ENCODE measurements around the gene PPIL4. TPM values are rescaled to one million over a fixed set of nuclear protein-coding genes. Genes with fewer than 3 reads are reported as not detected.

The PPIL4 gene, protein sequence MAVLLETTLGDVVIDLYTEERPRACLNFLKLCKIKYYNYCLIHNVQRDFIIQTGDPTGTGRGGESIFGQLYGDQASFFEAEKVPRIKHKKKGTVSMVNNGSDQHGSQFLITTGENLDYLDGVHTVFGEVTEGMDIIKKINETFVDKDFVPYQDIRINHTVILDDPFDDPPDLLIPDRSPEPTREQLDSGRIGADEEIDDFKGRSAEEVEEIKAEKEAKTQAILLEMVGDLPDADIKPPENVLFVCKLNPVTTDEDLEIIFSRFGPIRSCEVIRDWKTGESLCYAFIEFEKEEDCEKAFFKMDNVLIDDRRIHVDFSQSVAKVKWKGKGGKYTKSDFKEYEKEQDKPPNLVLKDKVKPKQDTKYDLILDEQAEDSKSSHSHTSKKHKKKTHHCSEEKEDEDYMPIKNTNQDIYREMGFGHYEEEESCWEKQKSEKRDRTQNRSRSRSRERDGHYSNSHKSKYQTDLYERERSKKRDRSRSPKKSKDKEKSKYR
- 10 to 100 TPM; 25.8 to 26.2 TPM for total RNA-seq

DNA sequence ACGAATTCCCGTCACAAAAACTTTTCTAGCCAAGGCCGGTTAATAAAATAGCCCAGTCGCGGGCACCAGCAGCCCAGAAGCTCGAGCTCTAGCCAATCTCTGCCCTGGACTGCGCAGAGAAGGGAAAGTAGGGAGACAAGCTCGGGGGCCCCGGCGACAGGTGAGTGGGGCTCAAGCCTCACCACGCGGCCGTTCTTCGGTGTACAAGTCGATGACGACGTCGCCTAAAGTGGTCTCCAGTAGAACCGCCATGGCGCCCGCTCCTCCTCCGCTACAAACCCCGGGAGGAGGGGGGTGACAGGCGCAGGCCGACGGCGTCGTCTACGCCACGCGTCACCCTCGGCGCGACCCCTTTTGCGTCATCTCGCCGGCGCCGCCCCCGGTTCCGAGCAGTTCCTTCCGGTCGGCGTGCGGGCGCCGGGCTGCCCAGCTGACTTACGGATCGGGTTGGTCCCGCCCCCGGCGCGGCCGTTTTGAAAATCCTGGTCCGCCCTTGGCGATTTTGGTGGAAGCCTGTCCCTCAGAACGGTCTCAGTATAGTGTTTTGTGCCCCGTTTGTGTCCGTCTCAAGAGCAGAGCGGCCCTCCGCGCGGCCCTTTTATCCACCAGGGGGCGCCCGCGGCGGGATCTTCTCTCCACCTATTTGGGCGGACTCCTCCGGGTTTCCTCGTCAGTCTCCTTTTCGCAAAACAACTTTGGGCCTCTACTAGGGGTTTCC lies at the start of gene PPIL4:
TSS of gene PPIL4 (minus strand) at position 290 of the 718 bp plus-strand sequence. CDS start at position 252, 38 bp downstream.
- H3K27ac Mint-ChIP-seq, result peak within 1 kb of the TSS; percentile 95
- H3K36me3 Mint-ChIP-seq (ENCODE audit: low read depth), result peaks cover 6% of the 10 kb centered on the region
- intact Hi-C loops (cut with micrococcal nuclease), result loop anchor here (1.0 to 10.0 kb wide), 11 partner anchors 15 to 459 kb away; partner anchors contain the start of genes KATNA1, LATS1, LRP11 and NUP43
- H3K4me1 Mint-ChIP-seq (ENCODE audit: low read depth), result peaks cover 37% of the 10 kb centered on the region
- H3K27me3 Mint-ChIP-seq (ENCODE audit: low read depth), result no peaks in the 10 kb centered on the region
- no peaks in the 10 kb centered on the region for H3K9me3 Mint-ChIP-seq
- H3K4me3 Mint-ChIP-seq, result peak within 1 kb of the TSS; percentile 96
- CTCF ChIA-PET, result interaction anchor here (0.6 to 2.3 kb wide), 14 partner anchors 9 to 517 kb away, joined by 3 to 18 read pairs (median 4); partner anchors contain the start of gene ZC3H12D
- peak; percentile 97 for DNase-seq

- peaks cover 10% of the 10 kb centered on the region for H3K36me3 Mint-ChIP-seq (ENCODE audit: low read depth)
- no peaks in the 10 kb centered on the region for H3K9me3 Mint-ChIP-seq
- H3K4me1 Mint-ChIP-seq (ENCODE audit: low read depth), result no peaks in the 10 kb centered on the region
- no peak for DNase-seq
- H3K27me3 Mint-ChIP-seq (ENCODE audit: low read depth), result no peaks in the 10 kb centered on the region
- H3K4me3 Mint-ChIP-seq, result no peak overlapping the region
- CTCF ChIA-PET, result no interaction called here
- intact Hi-C loops (cut with micrococcal nuclease), result no loop called here
- no peak overlapping the region for H3K27ac Mint-ChIP-seq
These were observed 47.6 kb upstream of the PPIL4 start for GRCh38 chr6:149593408-149593807.

DNA sequence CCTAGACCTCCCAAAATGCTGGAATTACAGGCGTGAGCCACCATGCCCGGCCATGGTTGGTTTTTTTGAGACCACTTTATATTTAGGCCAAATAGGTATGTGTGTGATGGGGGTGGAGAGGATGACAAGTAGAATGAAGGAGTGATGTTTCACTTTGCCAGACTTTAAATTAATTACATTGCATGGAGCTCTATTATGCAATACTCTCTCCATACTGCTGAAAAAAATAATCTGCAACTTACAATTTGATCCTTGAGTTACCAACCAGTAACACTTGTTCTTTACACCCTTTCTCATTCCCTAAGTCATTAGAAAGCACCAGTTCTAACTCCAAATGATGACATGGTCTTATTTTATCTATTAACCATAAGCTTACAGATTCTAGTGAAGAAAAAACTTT lies 47.1 kb upstream of the PPIL4 start:
- no peak for DNase-seq
- CTCF ChIA-PET, result no interaction called here
- H3K27ac Mint-ChIP-seq, result no peak overlapping the region
- intact Hi-C loops (cut with micrococcal nuclease), result no loop called here
- H3K36me3 Mint-ChIP-seq (ENCODE audit: low read depth), result peaks cover 8% of the 10 kb centered on the region
- no peak overlapping the region for H3K4me3 Mint-ChIP-seq
- no peaks in the 10 kb centered on the region for H3K9me3 Mint-ChIP-seq
- no peaks in the 10 kb centered on the region for H3K27me3 Mint-ChIP-seq (ENCODE audit: low read depth)
- H3K4me1 Mint-ChIP-seq (ENCODE audit: low read depth), result no peaks in the 10 kb centered on the region

- intact Hi-C loops (cut with micrococcal nuclease), result no loop called here
- Mint-ChIP-seq H3K36me3 (ENCODE audit: low read depth) (peaks cover 9% of the 10 kb centered on the region), H3K27ac (no peak overlapping the region), H3K4me3 (no peak overlapping the region), H3K9me3 (no peaks in the 10 kb centered on the region), H3K4me1 (ENCODE audit: low read depth) (no peaks in the 10 kb centered on the region), H3K27me3 (ENCODE audit: low read depth) (no peaks in the 10 kb centered on the region)
- CTCF ChIA-PET, result no interaction called here
- no peak for DNase-seq
These were observed 40.3 kb upstream of the PPIL4 start for GRCh38 chr6:149586149-149586548.

GRCh38 chr6:149581349-149581748 lies 35.5 kb upstream of the PPIL4 start:
- CTCF ChIA-PET, result interaction anchor here (0.6 kb wide), 1 partner anchor 65 kb away, joined by 5 read pairs; no protein-coding TSS in a partner anchor
- DNase-seq, result no peak
- intact Hi-C loops (cut with micrococcal nuclease), result no loop called here
- Mint-ChIP-seq H3K4me1 (ENCODE audit: low read depth) (no peaks in the 10 kb centered on the region), H3K4me3 (no peak overlapping the region), H3K27ac (no peak overlapping the region), H3K36me3 (ENCODE audit: low read depth) (peaks cover 18% of the 10 kb centered on the region), H3K9me3 (no peaks in the 10 kb centered on the region), H3K27me3 (ENCODE audit: low read depth) (no peaks in the 10 kb centered on the region)

GRCh38 chr6:149580880-149581279 lies 35.0 kb upstream of the PPIL4 start:
- DNase-seq, result no peak
- H3K9me3 Mint-ChIP-seq, result no peaks in the 10 kb centered on the region
- peaks cover 18% of the 10 kb centered on the region for H3K36me3 Mint-ChIP-seq (ENCODE audit: low read depth)
- no peaks in the 10 kb centered on the region for H3K27me3 Mint-ChIP-seq (ENCODE audit: low read depth)
- H3K4me1 Mint-ChIP-seq (ENCODE audit: low read depth), result no peaks in the 10 kb centered on the region
- H3K4me3 Mint-ChIP-seq, result no peak overlapping the region
- H3K27ac Mint-ChIP-seq, result no peak overlapping the region
- CTCF ChIA-PET, result interaction anchor here (0.6 kb wide), 1 partner anchor 66 kb away, joined by 5 read pairs; no protein-coding TSS in a partner anchor
- intact Hi-C loops (cut with micrococcal nuclease), result no loop called here

DNA sequence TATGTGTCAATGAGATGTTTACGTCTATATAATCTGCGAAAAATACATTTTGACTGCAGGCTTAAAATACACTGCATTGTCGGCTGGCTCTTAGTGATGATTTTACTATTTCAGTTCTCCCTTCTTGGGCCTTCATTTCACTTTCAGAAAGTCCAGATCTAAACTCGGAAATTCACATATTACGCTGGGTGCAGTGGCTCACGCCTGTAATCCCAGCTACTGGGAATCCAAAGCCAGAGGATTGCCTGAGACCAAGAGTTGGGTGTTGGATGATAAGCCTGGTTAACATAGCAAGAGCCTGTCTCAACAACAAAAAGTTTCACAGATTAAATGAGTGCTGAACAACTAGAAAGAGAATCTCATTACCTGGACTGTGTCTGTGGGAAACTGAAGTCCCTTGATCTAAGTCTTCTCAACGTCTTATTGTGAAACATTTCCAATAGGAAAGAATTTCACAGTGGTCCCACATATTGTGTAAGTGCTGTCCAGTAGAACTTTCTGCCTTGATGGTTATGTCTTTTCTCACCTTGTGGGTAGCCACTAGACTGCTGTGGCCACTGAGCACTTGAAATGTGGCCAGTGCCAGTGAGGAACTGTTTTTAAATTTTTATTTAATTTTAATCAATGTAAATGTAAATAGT lies 22.2 kb upstream of the PPIL4 start:
- Mint-ChIP-seq H3K27ac (no peak overlapping the region), H3K9me3 (no peaks in the 10 kb centered on the region), H3K27me3 (ENCODE audit: low read depth) (no peaks in the 10 kb centered on the region), H3K4me3 (peak overlapping the region; percentile 42), H3K36me3 (ENCODE audit: low read depth) (no peaks in the 10 kb centered on the region), H3K4me1 (ENCODE audit: low read depth) (peaks cover 28% of the 10 kb centered on the region)
- CTCF ChIA-PET, result interaction anchor here (0.7 kb wide), 2 partner anchors 22 to 119 kb away, joined by 3 to 4 read pairs; partner anchors contain the start of gene PPIL4
- DNase-seq, result no peak
- intact Hi-C loops (cut with micrococcal nuclease), result no loop called here

- peak overlapping the region; percentile 65 for H3K27ac Mint-ChIP-seq
- H3K4me1 Mint-ChIP-seq (ENCODE audit: low read depth), result peaks cover 28% of the 10 kb centered on the region
- intact Hi-C loops (cut with micrococcal nuclease), result no loop called here
- CTCF ChIA-PET, result no interaction called here
- peak; percentile 17 for DNase-seq
- H3K27me3 Mint-ChIP-seq (ENCODE audit: low read depth), result no peaks in the 10 kb centered on the region
- H3K4me3 Mint-ChIP-seq, result peak overlapping the region; percentile 92
- no peaks in the 10 kb centered on the region for H3K36me3 Mint-ChIP-seq (ENCODE audit: low read depth)
- H3K9me3 Mint-ChIP-seq, result no peaks in the 10 kb centered on the region
These were observed 21.3 kb upstream of the PPIL4 start for GRCh38 chr6:149567194-149567586.

GRCh38 chr6:149566410-149567193 lies 20.8 kb upstream of the PPIL4 start:
- H3K4me3 Mint-ChIP-seq, result peak overlapping the region; percentile 92
- peak overlapping the region; percentile 65 for H3K27ac Mint-ChIP-seq
- CTCF ChIA-PET, result no interaction called here
- H3K9me3 Mint-ChIP-seq, result no peaks in the 10 kb centered on the region
- no peaks in the 10 kb centered on the region for H3K27me3 Mint-ChIP-seq (ENCODE audit: low read depth)
- H3K4me1 Mint-ChIP-seq (ENCODE audit: low read depth), result peaks cover 28% of the 10 kb centered on the region
- DNase-seq, result peak; percentile 55
- no peaks in the 10 kb centered on the region for H3K36me3 Mint-ChIP-seq (ENCODE audit: low read depth)
- intact Hi-C loops (cut with micrococcal nuclease), result loop anchor here (1.0 kb wide), 4 partner anchors 82 to 249 kb away; partner anchors contain the start of genes KATNA1, LATS1, PCMT1 and TAB2

DNA sequence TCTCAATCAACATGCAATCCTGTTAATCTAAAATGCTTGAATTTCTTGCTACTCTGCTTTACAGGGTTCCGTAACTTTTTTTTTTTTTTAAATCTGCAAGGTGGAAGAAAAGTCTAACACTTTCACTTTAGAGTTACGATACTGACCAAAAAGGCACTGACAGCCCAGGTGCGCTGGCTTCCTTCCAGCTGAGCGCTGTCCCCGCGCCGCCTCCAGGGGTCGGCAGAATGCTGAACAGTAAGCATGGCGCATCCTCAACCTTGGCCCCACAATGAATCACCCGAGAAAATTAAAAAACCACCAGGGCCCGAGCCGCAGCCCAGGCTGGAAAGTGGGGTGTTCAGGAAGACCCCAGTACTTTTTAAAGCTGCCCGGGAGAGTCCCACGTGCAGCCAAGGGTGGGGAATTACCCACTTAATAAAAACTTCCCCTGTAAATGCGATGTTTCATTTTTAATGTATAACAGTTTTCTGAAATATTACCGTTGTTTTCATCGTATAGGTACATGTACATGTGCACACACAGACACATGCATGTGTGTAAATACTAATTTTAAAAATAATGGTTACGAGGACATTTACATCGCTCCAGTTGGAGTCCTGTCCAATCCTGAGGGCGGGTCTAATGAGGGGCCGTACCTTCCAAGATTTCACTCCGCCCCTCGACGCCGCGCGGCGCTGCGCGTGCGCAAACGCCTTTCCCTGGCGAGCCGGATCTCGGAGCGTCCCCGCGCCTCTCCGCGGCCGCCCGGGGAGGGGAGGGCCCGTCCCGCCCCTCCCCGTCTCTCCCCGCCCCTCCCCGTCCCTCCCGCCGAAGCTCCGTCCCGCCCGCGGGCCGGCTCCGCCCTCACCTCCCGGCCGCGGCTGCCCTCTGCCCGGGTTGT lies 19.9 kb upstream of the PPIL4 start, which contains the start of gene GINM1:
TSS of gene GINM1 (plus strand) at position 849 of the 883 bp plus-strand sequence. CDS start 40 bp downstream, outside the sequence.
- intact Hi-C loops (cut with micrococcal nuclease), result loop anchor here (1.0 to 2.0 kb wide), 12 partner anchors 19 to 537 kb away; partner anchors contain the start of genes KATNA1, LATS1, LRP11 and NUP43
- DNase-seq, result peak; percentile 97
- Mint-ChIP-seq H3K9me3 (no peaks in the 10 kb centered on the region), H3K27ac (peak within 1 kb of the TSS; percentile 89), H3K4me3 (peak within 1 kb of the TSS; percentile 92), H3K36me3 (ENCODE audit: low read depth) (no peaks in the 10 kb centered on the region), H3K4me1 (ENCODE audit: low read depth) (peaks cover 26% of the 10 kb centered on the region), H3K27me3 (ENCODE audit: low read depth) (no peaks in the 10 kb centered on the region)
- CTCF ChIA-PET, result interaction anchor here (0.6 to 1.7 kb wide), 3 partner anchors 82 to 227 kb away, joined by 3 to 6 read pairs (median 4); no protein-coding TSS in a partner anchor
